CD4-positive, alpha-beta T cell treated with Interleukin-10 for 1 hour (primary cell): ENCODE results near the gene ASXL2.

Experiments used
- DNase-seq: peaks from one replicate; pipeline ENCODE4 v3.0.0-alpha.2; 2020

ASXL2 gene

DNA sequence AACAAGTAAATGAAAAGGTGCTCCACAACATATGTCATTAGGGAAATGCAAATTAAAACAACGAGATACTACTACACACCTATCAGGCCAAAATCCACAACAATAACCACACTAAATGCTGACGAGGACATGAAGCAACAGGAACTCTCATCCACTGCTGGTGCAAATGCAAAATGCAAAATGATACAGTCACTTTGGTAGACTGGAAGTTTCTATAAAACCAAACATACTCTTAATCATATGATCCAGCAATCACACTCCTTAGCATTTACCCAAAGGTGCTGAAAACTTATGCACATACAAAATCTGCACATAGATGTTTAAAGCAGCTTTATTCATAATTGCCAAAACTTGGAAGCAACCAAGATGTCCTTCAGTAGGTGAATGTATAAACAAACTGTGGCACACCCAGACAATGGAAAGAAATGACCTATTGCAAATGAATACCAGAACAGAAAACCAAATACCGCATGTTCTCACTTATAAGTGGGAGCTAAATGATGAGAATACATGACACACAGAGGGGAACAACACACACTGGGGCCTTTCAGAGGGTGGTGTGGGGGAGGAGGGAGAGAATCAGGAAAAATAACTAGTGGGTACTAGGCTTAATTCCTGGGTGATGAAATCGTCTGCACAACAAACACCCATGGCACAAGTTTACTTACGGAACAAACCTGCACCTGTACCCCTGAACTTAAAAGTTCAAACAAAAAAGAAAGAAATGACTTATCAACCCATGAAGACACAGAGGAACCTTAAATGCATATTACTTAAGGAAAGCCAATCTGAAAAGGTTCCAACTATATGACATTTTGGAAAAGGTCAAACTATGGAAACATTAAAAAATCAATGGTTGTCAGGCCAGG is 80.4 kb downstream of the ASXL2 start:
- DNase-seq, result no peak

DNA sequence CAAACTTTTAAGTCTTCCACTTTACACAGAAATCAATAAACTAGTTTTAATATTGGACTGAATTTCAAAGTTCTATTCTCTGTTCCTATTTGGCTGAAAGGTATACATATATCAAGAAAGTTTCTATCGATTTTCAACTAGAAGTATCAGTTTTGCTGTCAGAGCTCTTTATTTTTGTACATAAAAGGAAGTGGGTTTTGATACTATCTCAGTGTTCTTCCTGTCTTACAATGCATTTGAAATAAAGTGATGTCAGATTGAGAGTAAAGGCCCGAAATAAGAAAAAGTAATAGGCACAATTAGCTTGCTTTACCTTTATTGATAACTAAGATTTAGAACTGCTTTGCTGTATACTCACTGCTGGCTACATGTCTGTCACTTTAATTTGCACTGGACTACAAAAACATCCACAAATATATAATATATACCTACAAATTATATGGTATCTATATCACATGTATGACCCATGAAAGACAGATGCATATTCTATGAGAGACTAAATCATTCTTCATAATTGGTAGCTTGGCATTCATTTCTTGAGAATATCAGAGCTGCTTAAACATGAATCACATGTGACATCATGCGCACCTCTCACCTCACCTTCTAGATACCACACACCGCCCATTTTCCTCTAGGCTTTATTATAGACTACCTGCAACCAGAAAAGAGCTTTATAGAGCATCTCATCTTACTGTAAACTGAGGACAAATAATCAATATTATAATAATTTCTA is 83.6 kb downstream of the ASXL2 start:
- peak; percentile 58 for DNase-seq

DNA sequence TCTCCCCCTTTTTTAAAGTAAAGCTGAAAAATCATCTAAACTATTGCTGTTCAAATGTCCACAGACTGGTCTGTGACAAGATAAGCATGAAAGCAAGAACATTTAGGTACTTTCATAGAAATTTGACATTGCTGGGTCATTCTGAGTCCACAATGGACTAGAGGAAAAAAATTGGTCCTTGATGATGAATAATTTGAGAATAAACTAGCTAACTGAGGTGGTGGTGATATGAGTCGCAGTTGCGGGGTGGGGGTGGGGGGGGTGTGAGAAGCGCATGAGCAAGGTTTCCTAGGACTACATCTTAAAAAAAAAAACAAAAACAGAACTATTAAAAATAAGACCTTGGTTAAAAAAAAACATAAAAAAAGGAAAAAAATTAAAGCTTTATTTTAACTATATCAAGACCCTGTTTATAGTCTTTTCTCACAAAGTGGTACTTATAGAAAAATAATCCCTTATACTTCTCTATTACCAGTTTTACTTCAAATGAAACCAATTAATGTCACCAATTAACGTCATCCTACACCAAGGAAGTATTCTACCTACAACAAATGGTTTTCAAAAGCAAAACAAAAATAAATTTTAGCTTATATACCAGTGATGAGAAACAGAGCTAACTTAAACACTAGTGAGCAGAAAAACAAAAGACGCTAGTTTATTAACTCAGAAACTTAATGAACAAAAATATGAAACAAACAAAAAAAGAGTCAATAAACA is 88.1 kb downstream of the ASXL2 start:
- peak; percentile 21 for DNase-seq

DNA sequence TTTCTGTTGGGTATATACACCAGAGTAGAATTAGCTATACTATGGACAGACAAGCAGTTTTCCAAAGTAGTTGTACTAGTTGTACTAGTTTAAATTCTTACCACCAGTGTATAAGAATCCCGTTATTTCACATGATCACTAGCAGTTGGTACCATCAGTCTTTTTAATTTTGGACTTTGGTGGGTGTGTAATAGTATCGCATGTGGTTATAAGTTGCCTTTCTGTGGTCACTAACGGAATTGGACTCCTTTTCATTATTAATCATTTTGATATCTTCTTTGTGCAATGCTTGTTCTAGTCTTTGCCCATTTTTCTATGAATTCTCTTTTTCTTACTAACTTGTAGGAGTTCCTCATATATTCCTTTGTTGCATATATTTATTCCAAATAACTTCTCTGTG is 89.8 kb downstream of the ASXL2 start:
- no peak for DNase-seq

DNA sequence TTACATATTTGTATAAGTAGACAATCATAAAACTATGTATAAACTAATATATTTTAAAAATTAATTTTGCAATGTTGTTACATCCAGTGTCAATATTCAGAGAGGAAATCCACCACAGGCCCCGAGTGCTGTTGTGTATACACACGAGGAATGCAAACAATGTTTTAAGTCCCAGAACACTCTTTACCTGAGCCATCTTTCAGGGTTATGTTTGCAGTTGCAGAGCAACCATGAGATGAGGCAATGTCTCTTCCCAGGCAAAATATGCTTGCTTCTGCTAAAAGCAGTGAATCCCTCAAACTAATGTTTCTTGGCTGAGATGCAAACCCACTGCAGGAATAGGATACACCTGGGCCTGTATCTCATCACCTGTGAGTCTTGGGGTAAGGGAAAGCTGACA is 91.3 kb downstream of the ASXL2 start:
- no peak for DNase-seq

DNA sequence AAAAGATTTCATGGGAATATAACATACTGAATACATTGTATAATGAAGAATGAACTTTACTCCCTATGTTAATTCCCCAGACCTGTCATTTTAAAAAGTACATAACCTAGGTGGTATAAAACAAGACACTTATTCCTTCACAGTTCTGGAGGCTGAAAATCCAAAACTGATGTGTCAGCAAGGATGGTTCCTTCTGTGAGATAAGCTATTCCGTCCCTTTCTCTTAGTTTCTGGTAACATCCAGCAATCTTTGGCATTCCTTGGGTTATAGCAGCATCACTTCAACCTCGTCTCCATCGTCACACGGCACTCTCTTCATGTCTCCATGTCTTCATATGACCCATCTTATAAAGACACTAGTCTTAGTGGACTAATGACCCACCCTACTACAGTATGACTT is 93.9 kb downstream of the ASXL2 start:
- no peak for DNase-seq

DNA sequence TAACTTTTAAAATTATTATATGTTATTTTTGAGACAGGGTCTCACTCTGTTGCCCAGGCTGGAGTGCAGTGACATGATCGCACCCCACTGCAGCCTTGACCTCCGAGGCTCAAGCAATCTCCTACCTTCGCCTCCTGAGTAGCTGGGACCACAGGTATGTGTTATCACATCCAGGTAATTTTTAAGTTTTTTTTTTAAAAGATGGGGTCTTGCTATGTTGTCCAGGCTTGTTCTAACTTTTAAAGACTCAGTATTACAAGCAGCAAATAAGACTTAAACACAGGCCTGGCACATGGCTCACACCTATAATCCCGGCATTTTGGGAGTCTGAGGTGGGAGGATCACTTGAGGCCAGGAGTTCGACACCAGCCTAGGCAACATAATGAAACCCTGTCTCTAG is 101.2 kb downstream of the ASXL2 start:
- DNase-seq, result no peak

DNA sequence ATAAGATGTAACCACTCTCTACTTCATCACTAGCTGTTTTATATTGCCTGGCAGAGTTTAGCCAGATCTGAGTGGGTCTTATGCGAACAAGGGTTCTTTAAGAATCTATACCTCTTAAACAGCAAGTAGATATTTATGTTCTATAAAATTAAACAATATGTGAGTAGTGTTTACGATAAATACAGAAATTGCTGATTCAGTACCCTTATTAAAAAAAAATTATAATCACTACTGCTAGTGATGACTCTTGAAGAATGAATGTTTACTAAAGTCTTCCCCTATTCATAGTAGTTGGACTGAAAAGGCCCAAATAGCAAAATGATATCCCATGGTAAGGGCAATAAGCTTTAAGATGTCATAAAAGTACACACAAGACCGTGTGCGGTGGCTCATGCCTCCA is 106.2 kb downstream of the ASXL2 start:
- no peak for DNase-seq

DNA sequence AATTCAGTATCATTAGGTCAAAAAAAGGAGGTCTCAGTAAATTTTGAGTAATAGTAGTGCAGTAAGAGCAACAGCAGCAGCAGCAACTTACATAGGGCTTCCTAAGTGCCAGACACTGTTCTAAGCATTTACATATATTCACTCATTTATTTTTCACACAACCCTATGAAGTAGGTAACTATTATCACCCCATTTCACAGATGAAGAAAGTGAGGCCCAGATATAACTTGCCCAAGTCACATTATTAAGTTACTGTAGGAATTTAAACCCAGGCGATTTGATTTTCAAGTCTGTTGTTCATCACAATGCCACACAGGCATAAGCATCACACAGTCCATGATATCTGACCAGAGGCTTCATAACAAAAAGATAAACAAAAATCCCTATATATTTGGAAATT is 114.7 kb downstream of the ASXL2 start:
- no peak for DNase-seq

DNA sequence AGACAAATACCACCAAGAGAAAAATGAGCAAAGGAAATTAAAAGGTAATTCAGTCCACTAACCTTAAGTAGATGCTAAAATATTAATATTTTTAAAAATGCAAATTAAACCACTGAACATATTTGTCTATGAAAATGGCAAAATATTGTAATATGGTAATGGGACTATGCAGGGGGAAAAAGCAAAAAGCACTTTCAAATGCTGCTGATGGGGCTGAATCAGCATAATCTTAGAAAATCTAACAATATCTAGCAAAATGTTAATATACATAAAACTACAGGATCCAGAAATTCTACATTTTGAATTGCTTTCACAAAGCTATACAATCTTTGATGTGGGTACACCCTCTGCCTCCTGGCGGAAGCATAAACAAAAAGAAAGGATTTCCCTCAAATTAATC is 118.0 kb downstream of the ASXL2 start:
- DNase-seq, result no peak

DNA sequence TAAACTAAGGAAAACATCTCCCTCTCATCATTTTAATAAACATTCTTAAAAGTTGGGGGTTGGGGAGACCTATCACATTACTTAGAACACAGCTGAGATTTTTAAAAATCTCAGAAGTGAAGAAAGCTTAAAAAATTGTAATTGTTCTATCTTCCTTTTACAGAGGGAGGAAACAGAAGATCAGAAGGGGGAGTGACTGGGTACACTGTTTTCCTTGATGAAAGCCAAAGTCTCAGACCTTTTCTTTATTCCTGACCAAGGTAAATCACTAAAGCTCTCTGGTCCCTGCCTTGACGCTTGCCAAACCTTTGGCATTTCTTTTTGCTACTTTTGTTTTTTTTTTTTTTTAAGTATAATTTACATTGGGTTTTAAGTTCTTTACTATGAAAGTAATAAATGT is 119.9 kb downstream of the ASXL2 start:
- no peak for DNase-seq

DNA sequence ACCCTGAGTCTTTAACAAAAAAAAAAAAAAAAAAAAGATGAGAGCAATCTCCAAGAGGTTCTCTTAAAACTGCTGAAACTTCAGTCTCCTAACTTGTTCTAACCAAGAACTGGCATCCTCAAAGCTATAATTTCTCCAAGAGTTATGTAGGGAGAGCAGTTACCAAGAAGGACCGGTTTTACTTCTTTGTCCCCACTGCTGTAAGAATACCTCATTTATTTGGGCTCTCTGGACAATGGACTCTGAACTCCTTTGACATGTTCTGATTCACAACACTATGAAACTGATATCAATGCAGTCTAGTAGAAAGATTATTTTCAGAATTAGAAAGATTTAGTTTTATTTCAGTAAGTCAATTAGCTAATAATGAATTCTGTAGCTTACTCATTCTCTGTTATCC is 120.4 kb downstream of the ASXL2 start:
- no peak for DNase-seq

DNA sequence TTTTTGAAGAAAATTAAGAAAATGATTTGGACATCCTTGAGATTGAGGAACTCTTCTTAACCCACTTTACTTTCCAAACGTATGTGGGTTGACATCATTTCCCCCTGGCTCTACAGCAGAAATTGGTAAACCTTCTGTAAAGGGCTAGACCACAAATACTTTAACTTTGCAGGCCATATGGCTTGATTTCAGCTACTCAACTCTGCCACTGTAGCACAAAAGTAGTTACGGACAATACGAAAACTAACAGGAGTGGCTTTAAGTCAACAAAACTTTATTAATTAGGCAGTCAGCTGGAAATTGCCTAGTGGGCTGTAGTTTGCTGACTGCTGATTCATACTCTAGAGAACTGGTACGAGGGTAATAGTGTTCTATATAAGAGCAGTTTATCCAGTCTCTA is 121.8 kb downstream of the ASXL2 start:
- DNase-seq, result no peak

DNA sequence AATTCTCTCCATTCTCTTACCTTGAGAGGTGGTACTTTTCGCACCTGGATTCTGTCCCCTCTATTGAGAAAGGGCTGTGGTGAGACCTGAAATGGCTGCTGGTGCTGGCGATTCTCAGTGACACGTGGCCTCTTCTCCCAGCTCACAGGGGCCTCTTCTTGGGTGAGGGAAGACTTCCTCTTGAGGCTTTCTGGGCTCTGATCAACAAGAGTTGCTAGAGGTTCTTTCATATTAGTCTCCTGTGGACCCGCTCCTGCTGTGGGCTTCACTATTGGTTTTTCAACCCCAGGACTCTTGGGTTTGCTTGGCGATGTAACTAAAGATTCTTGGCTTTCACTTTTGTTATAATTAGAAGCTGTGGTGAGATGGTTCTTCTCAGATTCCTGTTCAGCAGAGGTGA is 128.6 kb downstream of the ASXL2 start:
- DNase-seq, result no peak

DNA sequence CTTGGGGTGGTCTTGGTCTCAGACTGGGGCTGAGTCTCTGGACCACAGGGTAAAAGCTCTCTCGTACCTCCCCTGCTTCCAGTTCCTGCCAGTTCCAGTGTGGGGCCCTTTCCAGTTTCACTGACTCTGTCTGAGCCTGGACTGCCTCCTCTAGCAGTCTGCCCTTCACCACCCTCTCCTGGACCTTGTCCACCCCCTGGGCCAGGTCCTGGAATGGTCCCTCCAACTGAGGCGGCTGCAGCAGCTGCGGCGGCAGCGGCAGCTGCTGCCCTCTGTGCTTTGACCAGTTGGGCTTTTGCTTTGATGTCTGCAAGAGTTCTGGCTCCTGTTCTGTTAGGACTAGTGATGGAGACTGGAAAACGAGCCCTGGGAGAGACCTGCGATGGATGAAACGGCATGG is 134.2 kb downstream of the ASXL2 start:
- DNase-seq, result no peak

DNA sequence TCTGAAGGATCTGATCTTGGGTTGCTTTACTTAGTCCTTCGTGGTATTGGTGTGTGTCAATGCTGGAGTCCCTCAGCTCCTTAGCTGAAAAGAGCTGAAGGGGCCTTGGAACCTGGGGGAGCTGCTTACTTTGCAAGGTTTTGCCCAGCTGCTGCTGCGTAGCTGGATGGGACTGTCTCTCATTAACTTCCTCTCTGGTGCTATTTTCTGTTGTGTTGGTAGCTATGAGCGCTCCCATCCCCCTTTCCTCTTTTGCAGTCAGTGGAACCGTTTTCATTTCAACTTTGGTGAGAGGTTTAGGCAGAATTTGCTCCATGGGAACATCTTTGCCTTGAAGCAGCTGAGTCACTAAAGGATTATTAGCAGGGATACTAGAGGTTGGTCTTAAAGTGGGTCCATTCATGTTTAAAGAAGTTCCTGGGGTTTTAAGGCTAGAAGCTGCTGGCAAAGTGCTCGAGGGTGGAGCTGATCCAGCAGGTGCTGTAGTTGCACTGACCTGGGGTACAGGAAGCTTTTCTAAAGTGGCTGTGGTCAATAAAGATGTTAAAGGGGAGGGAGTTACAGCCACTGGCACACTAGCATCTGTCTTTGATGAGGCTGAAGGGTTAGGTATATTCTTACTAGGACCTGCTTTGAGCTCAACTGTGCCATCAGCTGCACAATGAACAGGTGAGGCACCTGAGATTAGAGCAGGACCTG is 135.0 kb downstream of the ASXL2 start:
- DNase-seq, result peak; percentile 10

DNA sequence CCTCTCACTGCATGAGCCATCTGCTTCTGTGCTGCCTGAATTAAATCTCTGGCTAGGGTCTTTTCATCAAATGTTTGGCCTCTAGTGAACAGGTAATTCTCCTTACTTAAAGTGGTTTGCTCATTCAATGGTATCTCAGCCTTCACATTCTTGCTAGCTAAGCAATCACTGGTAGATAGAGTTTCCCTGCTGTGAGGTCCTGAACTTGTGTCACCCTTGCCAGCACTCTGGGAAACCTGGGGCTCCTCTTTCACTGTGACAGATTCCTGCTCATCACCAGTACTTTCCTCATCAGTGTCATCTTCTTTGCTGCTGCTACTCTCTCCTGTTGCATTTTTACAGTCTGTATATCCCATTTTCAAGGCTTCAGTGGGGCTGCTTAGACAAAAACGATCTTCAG is 135.8 kb downstream of the ASXL2 start:
- no peak for DNase-seq

DNA sequence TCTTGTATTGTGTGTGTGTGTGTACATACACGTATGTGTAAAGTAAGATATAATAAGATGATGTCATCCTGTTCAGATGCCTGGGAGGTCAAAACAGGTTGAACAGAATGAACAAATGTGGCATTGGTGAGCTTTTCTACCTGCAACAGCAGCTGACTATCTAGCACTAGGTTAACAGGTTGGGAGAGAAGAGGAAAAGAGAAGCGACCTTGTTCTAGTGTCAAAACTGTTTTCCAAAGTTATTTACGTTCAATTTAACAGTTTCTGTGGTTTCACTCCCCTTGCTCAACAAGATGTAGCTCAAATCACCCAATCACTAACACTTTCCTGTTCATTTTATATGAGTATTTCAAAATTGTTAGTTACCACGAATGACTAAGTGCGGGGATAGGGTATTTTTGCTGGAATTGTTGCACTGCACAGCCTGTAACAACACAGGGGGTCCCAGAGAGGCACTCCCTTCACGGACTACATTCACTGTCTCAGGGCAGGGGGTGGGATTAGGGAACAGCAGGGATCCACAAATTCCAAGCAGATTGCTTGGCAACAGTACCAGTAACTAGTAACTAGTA is 137.4 kb downstream of the ASXL2 start:
- no peak for DNase-seq

DNA sequence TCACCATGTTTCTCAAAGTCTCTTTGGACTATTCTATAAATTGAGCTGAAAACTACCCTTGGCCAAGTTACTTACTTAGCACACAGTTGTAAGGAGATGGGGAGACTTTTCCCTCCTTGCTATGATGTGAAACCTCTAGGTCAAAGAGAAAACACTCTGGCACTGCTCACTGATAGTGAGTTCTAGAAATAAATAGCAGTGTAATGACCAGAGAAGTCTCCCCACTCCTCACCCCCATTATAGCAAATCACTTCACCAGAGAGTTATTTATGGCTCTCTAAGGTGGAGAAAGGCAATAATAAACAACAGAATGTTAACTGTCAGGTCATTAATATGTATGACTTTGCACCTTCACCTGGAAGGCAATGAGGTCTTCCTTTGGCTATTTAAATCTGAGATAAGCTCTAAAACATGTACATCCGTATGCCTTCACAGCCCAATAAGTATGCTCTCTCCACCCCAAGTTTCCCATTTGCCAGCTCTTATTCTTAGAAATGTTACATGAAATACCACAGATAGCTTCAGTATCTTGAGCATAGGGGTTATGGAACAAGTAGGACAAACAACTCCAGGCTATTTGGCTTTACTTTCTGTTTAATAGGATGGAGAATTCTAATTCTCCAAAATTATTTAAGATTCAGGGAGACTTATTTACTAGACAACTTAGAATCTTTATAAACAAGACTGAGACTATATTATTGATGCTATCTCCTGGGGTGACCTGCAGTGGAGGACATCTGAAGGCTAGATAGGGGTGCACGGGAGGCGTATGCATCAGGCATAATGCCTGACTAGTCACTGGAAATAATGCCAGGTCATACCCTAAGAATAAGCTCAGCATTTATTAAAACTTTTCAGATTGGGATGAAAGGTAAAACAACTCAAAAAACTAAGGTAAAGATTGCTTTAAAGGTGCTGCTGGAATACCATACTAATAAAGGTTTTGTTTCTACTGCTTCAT is 139.6 kb downstream of the ASXL2 start:
- no peak for DNase-seq

DNA sequence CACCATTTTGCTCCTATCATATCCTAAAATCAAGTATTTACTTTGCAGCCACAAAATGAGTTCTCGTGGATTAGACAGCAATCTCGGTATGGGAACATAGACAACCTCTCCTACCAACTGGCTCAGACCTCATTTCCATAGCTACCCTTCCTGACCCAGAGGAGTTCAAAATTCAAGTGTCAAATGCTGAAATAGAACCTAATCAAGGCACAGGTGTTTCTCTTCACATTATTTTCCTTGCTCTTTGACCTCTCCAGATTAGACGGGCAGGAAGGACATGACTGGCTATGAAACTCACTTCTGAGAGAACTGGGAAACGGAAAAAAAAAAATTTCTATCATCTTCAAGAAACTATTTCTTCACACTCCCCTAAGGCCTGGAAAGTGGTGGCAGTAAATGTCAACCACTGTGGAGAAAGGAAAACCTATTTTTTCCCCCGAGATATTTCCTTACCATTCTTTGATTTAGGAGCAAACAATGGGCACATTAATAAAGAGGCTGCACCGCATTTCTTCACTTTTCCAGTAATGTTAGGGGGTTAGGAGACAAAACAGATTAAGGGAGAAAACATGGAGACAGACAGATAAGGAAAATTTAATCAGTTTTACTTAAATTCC is 141.3 kb downstream of the ASXL2 start:
- no peak for DNase-seq

DNA sequence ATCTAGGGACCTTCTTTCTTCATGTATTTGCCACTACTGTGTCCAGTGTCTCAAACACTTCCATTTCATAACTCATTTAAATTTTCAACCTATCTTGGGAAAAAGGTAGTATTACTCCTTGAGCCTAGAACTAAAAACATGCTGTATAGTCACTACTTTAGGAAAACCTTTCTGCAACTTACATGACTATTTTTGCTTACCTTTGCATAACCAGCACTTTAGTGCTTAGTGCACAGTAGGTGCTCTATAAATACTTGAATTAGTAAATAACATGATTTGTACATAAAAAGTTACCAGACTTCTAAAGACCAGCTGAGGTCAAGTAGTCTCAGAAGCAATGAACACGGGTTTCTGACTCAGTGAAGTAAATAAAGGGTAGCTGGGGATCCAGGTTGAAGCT is 142.5 kb downstream of the ASXL2 start:
- no peak for DNase-seq
